Loucy (cell line): ENCODE data around the gene CLSTN3.

Source experiments
- H2AFZ ChIP-seq: fragments of 200-600 bp; sonication (generic); 2 replicates; pipeline ENCODE4 v1.6.0; 2016; ENCODE audit warnings: antibody characterized with exemption, mild to moderate bottlenecking, low read length, moderate library complexity
- H3F3A ChIP-seq: fragments of 200-600 bp; 2 replicates; pipeline ENCODE4 v1.6.0; 2016; ENCODE audit warnings: antibody characterized with exemption, low read depth, mild to moderate bottlenecking
- H3K27me3 ChIP-seq: fragments of 200-600 bp; sonication (generic); 2 replicates; pipeline ENCODE4 v1.6.1; 2014; ENCODE audit warnings: low read length, mild to moderate bottlenecking; ENCODE audit not compliant: insufficient read depth, poor library complexity, severe bottlenecking
- H3K36me3 ChIP-seq: fragments of 200-600 bp; sonication (generic); 2 replicates; pipeline ENCODE4 v1.6.1; 2016; ENCODE audit warnings: low read length; ENCODE audit not compliant: insufficient read depth
- H3K4me1 ChIP-seq: fragments of 200-600 bp; sonication (generic); 2 replicates; pipeline ENCODE4 v1.5.1; 2014; ENCODE audit warnings: low read length, mild to moderate bottlenecking; ENCODE audit not compliant: insufficient read depth, poor library complexity, severe bottlenecking
- H3K4me2 ChIP-seq: fragments of 200-600 bp; sonication (generic); 2 replicates; pipeline ENCODE4 v1.6.0; 2014; ENCODE audit warnings: antibody characterized with exemption, low read length, low read depth, mild to moderate bottlenecking; ENCODE audit not compliant: poor library complexity, severe bottlenecking
- H3K4me3 ChIP-seq: fragments of 200-600 bp; sonication (generic); 2 replicates; pipeline ENCODE4 v1.5.1; 2014; ENCODE audit warnings: low read length, mild to moderate bottlenecking, mixed read lengths; ENCODE audit not compliant: poor library complexity, severe bottlenecking
- H3K79me2 ChIP-seq: fragments of 200-600 bp; sonication (generic); 2 replicates; pipeline ENCODE4 v1.6.1; 2014; ENCODE audit warnings: low read length; ENCODE audit not compliant: insufficient read depth
- H3K9ac ChIP-seq: fragments of 200-600 bp; sonication (generic); 2 replicates; pipeline ENCODE4 v1.6.0; 2014; ENCODE audit warnings: mild to moderate bottlenecking, low read depth, low read length, moderate library complexity; ENCODE audit not compliant: poor library complexity, severe bottlenecking
- H3K9me2 ChIP-seq: fragments of 200-600 bp; sonication (generic); replicated peaks from 2 replicates; pipeline ENCODE4 v1.6.1; 2016; ENCODE audit warnings: low read depth, low read length, mixed read lengths
- H3K9me3 ChIP-seq: fragments of 200-600 bp; sonication (generic); 2 replicates; pipeline ENCODE4 v1.6.1; 2014; ENCODE audit warnings: mild to moderate bottlenecking, antibody characterized with exemption, low read length, low read depth; ENCODE audit not compliant: insufficient read depth
- H4K20me1 ChIP-seq: fragments of 200-600 bp; sonication (generic); 2 replicates; pipeline ENCODE4 v1.6.0; 2014; ENCODE audit warnings: antibody characterized with exemption, low read length, mild to moderate bottlenecking; ENCODE audit not compliant: insufficient read depth, poor library complexity, severe bottlenecking
- EZH2phosphoT487 ChIP-seq: fragments of 200-600 bp; IDR thresholded peaks from 2 replicates; pipeline ENCODE4 v1.6.1; 2018; ENCODE audit warnings: antibody characterized with exemption, mild to moderate bottlenecking, moderate library complexity, borderline replicate concordance
- TF ChIP-seq, protein P1 (sequence below): fragments of 200-600 bp; sonication (generic); conservative IDR thresholded peaks from 2 replicates; pipeline ENCODE4 v1.5.1; 2014; ENCODE audit warnings: mild to moderate bottlenecking, antibody characterized with exemption, low read length

CLSTN3 gene

DNA sequence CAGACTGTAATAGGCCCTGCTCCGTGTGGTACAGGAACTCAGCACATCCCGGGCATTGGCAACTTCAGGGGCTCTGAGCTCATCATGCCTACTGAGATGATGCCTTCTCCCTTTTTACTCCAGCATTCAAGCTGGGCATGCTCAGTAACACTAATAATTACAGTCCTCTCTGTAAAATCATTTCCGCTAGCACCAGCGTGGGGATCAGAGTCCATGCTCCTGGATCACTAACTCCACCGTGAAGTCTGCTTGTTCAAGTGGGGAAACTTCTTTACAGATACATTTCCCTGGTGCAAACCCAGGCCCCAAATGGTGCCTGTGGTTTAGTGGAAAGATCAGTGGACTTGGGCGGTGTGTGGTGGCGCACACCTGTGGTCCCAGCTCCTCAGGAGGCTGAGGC is 16.7 kb downstream of the CLSTN3 start:
- Histone ChIP-seq H3K9me3 (no peaks in the 10 kb centered on the region), H3K4me3 (no peak overlapping the region), H3K4me2 (no peak overlapping the region), H3K36me3 (peaks cover 76% of the 10 kb centered on the region; the same call in 1 of the 2 replicates), H3K4me1 (no peaks in the 10 kb centered on the region), H3K27me3 (no peaks in the 10 kb centered on the region), H2AFZ (no peak overlapping the region), H3K9me2 (no peaks in the 10 kb centered on the region), H4K20me1 (no peaks in the 10 kb centered on the region), H3K9ac (no peak overlapping the region), H3F3A (no peaks in the 10 kb centered on the region), H3K79me2 (no peaks in the 10 kb centered on the region)
- TF ChIP-seq, protein P1, sequence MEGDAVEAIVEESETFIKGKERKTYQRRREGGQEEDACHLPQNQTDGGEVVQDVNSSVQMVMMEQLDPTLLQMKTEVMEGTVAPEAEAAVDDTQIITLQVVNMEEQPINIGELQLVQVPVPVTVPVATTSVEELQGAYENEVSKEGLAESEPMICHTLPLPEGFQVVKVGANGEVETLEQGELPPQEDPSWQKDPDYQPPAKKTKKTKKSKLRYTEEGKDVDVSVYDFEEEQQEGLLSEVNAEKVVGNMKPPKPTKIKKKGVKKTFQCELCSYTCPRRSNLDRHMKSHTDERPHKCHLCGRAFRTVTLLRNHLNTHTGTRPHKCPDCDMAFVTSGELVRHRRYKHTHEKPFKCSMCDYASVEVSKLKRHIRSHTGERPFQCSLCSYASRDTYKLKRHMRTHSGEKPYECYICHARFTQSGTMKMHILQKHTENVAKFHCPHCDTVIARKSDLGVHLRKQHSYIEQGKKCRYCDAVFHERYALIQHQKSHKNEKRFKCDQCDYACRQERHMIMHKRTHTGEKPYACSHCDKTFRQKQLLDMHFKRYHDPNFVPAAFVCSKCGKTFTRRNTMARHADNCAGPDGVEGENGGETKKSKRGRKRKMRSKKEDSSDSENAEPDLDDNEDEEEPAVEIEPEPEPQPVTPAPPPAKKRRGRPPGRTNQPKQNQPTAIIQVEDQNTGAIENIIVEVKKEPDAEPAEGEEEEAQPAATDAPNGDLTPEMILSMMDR, result no peak
- no peak for TF ChIP-seq EZH2phosphoT487

DNA sequence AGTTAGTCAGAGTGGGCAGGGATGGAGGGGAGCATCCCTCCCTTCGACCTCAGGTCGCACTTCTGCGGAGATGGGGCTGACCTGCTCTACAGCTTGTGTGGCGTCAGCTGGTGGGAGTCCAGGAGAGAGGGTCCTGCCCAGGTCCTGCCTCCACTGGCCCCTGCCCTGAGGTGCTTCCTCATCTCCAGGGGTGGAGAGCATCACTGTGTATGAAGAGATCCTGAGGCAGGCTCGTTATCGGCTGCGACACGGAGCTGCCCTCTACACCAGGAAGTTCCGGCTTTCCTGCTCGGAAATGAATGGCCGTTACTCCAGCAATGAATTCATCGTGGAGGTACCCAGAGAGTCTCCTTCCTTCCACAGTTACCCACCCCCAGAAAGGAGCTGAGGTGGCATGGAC is 20.2 kb downstream of the CLSTN3 start:
- Histone ChIP-seq H4K20me1 (no peaks in the 10 kb centered on the region), H3K4me1 (no peaks in the 10 kb centered on the region), H3K9ac (no peak overlapping the region), H3K9me3 (no peaks in the 10 kb centered on the region), H3K4me3 (no peak overlapping the region), H3K9me2 (no peaks in the 10 kb centered on the region), H3K36me3 (peaks cover 79% of the 10 kb centered on the region; the same call in 1 of the 2 replicates), H3F3A (no peaks in the 10 kb centered on the region), H3K79me2 (no peaks in the 10 kb centered on the region), H3K4me2 (no peak overlapping the region), H3K27me3 (no peaks in the 10 kb centered on the region), H2AFZ (no peak overlapping the region)
- TF ChIP-seq EZH2phosphoT487, result no peak
- TF ChIP-seq, protein P1, result no peak

DNA sequence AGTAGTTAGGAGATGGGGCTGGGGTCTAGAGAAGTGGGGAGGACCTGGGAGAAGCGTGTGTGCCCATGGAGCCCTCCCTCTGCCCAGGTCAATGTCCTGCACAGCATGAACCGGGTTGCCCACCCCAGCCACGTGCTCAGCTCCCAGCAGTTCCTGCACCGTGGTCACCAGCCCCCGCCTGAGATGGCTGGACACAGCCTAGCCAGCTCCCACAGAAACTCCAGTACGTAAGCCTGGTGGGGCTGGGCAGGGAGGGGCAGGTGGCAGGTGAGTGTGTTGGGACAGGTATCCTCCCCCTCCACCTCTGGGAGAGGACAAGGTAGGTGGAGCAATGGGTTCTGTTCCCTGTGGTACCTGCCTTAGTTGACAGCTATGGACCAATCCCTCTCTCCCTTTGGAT is 20.7 kb downstream of the CLSTN3 start:
- no peaks in the 10 kb centered on the region for H3K9me2 ChIP-seq
- no peak for TF ChIP-seq EZH2phosphoT487
- TF ChIP-seq, protein P1, result no peak
- no peaks in the 10 kb centered on the region for H3K4me1 ChIP-seq
- no peaks in the 10 kb centered on the region for H3K79me2 ChIP-seq
- no peaks in the 10 kb centered on the region for H3F3A ChIP-seq
- no peak overlapping the region for H3K4me3 ChIP-seq
- no peak overlapping the region for H3K4me2 ChIP-seq
- H3K9ac ChIP-seq, result no peak overlapping the region
- H3K27me3 ChIP-seq, result no peaks in the 10 kb centered on the region
- H2AFZ ChIP-seq, result no peak overlapping the region
- no peaks in the 10 kb centered on the region for H3K9me3 ChIP-seq
- no peaks in the 10 kb centered on the region for H4K20me1 ChIP-seq
- peaks cover 74% of the 10 kb centered on the region; the same call in 1 of the 2 replicates for H3K36me3 ChIP-seq
